NCI-H2029 (cell line): ENCODE measurements around the gene OR5B2.
"Not testable (repeated sequence)": the region's sequence is repeated elsewhere in the genome, so short reads cannot be mapped to it uniquely, and the experiment has no call there.

Experiments
- DNase-seq: peaks from one replicate; lab custom pipeline; 2025; lab: John Stamatoyannopoulos, UW

The OR5B2 gene

DNA sequence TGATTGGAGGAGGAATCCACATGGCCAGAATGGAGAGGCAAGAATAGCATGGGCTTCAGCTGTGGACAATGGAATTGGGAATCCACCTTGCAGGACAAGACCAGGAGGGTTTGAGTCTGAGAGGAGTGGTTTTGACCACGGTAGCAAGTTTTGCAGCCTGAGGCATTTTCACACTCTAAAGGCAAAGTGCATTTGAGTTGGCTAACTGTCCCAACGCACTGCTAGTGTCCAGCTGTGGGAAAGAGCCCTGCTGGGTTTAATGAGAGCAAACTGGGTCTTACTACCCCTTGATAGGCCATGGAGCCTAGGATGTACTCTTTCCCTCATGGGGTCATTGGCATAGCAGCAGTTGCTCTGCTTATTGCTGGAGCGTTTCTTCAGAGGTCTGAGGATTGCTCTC, at the start of gene OR5B2:
OR5B2 (minus strand) TSS at position 101 of the 400 bp plus-strand sequence. CDS start 4,860 bp downstream, outside the sequence.
- DNase-seq, result no peak

GRCh38 chr11:58471892-58472291, 44.0 kb upstream of the OR5B2 start:
- DNase-seq, result no peak

DNA sequence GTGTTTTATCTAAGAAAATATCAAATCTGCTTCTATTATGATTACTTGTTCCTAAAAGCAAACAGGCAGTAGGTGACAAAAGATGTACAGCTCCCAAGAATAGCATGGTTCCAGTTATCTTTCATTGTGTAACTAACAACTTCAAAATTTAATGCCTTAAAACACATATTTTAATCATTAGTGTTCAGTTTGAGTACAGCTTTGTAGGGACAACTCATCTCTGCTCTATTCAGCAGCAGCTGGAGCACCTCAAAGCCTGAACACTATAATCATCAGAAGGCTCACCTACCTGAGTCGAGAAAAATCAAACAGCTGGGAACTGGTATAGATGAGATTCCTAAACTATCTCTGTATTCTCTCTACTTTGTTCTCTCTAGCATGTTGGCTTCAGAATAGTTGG, 38.4 kb upstream of the OR5B2 start:
- DNase-seq, result no peak

- no peak for DNase-seq
Measured at GRCh38 chr11:58465690-58466089, 37.8 kb upstream of the OR5B2 start.

DNA sequence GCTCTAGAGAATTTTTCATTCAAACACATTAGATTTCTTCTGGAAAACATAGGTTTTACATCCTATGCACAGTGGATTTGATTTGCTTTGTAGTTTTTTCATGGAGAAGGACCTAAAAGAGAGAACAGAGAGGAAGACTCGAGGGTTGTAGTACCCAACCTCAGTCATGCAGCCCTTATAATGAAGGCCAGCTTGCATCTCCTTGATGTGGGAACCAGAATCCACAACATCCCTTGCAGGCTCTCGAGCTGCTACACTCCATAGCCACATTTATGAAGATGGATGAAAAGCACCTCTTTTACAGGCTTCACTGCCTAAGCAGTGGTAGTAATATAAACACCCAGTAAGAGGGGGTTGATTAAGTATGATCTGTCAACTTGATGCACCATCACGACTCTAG, 23.7 kb upstream of the OR5B2 start:
- DNase-seq, result no peak

GRCh38 chr11:58446294-58446693, 18.4 kb upstream of the OR5B2 start:
- DNase-seq, result no peak

DNA sequence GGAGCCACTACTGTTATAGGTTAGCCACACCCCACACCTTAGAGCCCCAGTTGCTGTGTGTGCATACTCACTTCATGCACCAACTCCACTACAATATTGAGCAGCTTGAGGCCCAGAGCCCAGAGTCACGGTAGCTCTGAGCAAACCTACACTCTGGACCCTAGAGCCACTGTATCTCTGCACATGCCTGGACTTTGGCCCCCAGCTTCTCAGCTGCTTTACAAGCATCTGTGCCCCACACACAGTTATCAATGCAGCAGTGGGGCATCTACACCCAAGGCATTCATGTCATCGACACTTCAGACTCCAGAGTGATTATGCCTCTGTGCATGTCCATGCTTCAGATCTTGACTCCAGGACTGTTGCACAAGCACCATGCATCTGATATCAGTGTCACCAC, 16.4 kb upstream of the OR5B2 start:
- DNase-seq, result no peak

GRCh38 chr11:58442136-58442535, 14.2 kb upstream of the OR5B2 start, which contains the start of gene OR5B12:
Gene OR5B12 (minus strand): TSS chr11:58442236. CDS start chr11:58440151, 2,085 bp downstream.
- no peak for DNase-seq

DNA sequence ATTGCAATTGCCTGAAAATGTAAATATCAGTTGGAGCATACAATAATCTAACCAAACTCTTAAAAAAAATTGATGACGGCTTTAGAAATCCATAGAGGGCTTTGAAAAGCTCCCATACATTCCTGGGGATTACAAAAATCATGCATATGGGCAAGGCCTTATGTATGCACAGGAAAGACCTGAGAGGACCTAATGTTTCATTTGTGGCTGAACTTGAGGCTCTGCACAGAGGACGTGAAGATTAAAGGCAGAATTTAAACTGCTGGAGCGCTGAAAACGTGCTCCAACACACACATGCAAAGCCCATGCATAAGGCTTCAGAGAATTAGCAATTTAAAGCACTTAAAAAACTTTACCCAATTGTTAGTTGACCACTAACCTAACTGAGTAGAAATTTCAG, 10.6 kb upstream of the OR5B2 start:
- DNase-seq, result no peak

GRCh38 chr11:58434217-58434616, 6.3 kb upstream of the OR5B2 start:
- no peak for DNase-seq

GRCh38 chr11:58433638-58434203, 5.8 kb upstream of the OR5B2 start:
- DNase-seq, result no peak

DNA sequence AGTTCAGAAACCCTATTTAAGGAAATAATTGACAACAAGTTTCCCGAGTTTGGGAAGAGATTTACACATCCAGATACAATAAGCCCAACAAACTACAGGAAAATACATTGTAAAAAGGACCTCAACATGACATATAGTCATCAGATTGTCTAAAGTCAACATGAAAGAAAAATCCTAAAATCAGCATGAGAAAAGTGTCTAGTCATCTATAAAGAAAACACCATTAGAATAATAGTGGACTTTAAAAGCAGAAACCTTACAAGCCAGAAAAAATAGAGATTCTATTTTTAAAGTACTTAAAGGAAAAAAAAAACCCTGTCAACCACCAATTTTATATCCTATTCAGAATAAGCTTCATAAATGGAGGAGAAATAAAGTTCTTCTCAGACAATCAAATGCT, 1.4 kb upstream of the OR5B2 start:
- DNase-seq, result no peak

DNA sequence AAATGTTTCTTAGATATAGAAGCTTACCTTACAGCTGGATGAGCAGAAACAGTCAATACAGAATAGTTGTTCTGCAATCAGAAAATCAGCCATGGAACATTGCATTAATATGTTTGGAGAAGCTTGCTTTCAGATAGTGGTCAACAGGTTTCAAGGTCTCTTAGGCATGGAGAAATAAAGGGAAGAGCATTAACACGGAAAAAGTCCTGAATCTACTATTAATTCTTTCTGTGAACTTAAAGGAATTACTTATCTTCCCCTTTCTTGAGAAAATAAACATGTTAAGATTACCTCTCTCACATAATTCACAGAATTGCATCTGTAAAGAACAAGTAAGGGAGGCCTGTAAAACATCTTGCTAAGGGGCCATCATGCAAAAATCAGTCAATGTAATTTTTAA, 21.1 kb downstream of the OR5B2 start, which contains the start of gene OR5B3:
OR5B3 (minus strand) TSS at position 101 of the 400 bp plus-strand sequence. CDS start 3,465 bp downstream, outside the sequence.
- no peak for DNase-seq

GRCh38 chr11:58399622-58400021, 28.3 kb downstream of the OR5B2 start:
- not testable (repeated sequence) for DNase-seq

GRCh38 chr11:58395581-58395980, 32.3 kb downstream of the OR5B2 start:
- DNase-seq, result no peak

- no peak for DNase-seq
Measured at GRCh38 chr11:58394195-58394594, 33.7 kb downstream of the OR5B2 start.

- DNase-seq, result no peak
Measured at GRCh38 chr11:58392746-58393145, 35.2 kb downstream of the OR5B2 start.

DNA sequence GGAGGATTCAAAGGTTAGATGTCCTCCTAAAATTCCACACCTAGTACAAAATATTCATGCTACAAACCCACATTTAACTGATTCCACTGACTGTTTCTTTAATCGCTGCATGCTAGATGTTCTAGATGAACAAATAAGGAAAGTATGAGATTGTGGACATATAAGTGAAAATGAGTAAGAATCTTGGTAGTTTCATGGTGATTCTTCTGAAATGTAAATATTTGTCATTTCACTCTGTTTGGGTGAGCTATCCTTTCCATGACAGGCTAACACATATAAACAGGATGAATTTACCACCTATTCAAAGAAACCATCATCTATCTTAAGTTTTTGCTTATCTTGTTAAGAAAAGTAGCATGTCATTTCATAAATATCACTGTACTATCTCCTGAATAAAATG, 36.0 kb downstream of the OR5B2 start:
- DNase-seq, result no peak

DNA sequence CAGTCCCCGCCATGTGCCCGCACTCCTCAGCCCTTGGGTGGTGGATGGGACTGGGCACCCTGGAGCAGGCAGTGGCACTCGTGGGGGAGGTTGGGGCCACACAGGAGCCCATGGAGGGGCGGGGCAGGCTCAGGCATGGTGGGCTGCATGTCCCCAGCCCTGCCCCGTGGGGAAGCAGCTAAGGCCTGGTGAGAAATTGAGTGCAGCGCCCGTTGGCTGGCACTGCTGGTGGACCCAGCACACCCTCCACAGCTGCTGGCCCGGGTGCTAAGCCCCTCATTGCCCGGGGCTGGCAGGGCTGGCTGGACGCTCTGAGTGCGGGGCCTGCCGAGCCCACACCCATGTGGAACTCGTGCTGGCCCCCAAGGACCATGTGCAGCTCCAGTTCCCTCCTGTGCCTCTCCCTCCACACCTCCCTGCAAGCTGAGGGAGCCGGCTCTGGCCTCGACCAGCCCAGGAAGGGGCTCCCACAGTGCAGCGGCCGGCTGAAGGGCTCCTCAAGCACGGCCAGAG, 37.3 kb downstream of the OR5B2 start:
- no peak for DNase-seq
